GM12878 (cell line): ENCODE data around the gene TP53I11. TPM values are rescaled to one million over a fixed set of nuclear protein-coding genes. Genes with fewer than 3 reads are reported as not detected.

ENCODE experiments used
- ATAC-seq: fragments of 200-7000 bp; cut with Tn5 transposase; 3 replicates; pipeline ENCODE4 v1.9.1; 2020; ENCODE audit warnings: mild to moderate bottlenecking, moderate library complexity
- BruUV-seq: library from RNA; stranded (reverse); fragments of 400-500 nt; replicated peaks from 2 replicates; lab custom pipeline; 2021; lab: Mats Ljungman, UMichigan
- CTCF ChIA-PET: fragments of 300-600 bp; sonication (Branson Sonifier 250); formaldehyde crosslinking; extraction: SDS; loops from one replicate; lab custom pipeline; 2021; ENCODE audit warnings: inconsistent platforms; lab: Yijun Ruan, JAX
- POLR2A ChIA-PET: fragments of 350-600 bp; formaldehyde crosslinking; extraction: SDS; loops from one replicate; lab custom pipeline; 2021; ENCODE audit warnings: inconsistent platforms; lab: Charles Lee
- RAD21 ChIA-PET: fragments of 300-600 bp; sonication (Branson Sonifier 250); formaldehyde crosslinking; loops from one replicate; lab custom pipeline; 2023; ENCODE audit warnings: antibody characterized with exemption; ENCODE audit not compliant: unreplicated experiment; lab: Charles Lee
- SMC1A ChIA-PET: fragments of 300-600 bp; sonication (Branson Sonifier 250); formaldehyde crosslinking; loops from one replicate; lab custom pipeline; 2023; ENCODE audit not compliant: unreplicated experiment, uncharacterized antibody; lab: Charles Lee
- DNase-seq: peaks from one replicate; pipeline ENCODE4 v3.0.0-alpha.2; 2011; ENCODE audit warnings: low read depth, low spot score
- FAIRE-seq: peaks from 3 replicates; lab custom pipeline; 2011; peaks lifted over from hg19 to GRCh38; lab: Jason Lieb, UNC
- H2AFZ ChIP-seq: 2 replicates; pipeline ENCODE4 v1.6.0; 2011; ENCODE audit warnings: low read depth, low read length, control low read depth; ENCODE audit not compliant: control insufficient read depth
- H3K27ac ChIP-seq: 2 replicates; pipeline ENCODE4 v1.5.1; 2011; ENCODE audit warnings: control low read depth; ENCODE audit not compliant: control insufficient read depth, insufficient read depth
- H3K27me3 ChIP-seq, 2 experiments: replicated peaks in 1 of 2; 2 replicates each; pipeline versions ENCODE4 v1.6.0 to v1.6.1; 2011; ENCODE audit warnings: low read length in 1 of 2; ENCODE audit not compliant: control insufficient read depth in 2 of 2, insufficient read depth in 2 of 2
- H3K36me3 ChIP-seq, 2 experiments: 2 replicates each; pipeline ENCODE4 v1.5.1; 2011; ENCODE audit warnings: low read length in 1 of 2; ENCODE audit not compliant: control insufficient read depth in 2 of 2, insufficient read depth in 2 of 2
- H3K4me1 ChIP-seq: 2 replicates; pipeline ENCODE4 v1.6.1; 2011; ENCODE audit warnings: mild to moderate bottlenecking, low read length, moderate library complexity, mixed read lengths; ENCODE audit not compliant: control insufficient read depth, insufficient read depth
- H3K4me2 ChIP-seq: 2 replicates; pipeline ENCODE4 v1.6.0; 2011; ENCODE audit warnings: control low read depth; ENCODE audit not compliant: control insufficient read depth, insufficient read depth
- H3K4me3 ChIP-seq: fragments of 200-600 bp; sonication (generic); 2 replicates; pipeline ENCODE4 v1.5.1; 2016
- H3K79me2 ChIP-seq: 2 replicates; pipeline ENCODE4 v1.6.0; 2011; ENCODE audit warnings: low read length; ENCODE audit not compliant: control insufficient read depth, insufficient read depth
- H3K9ac ChIP-seq: 2 replicates; pipeline ENCODE4 v1.8.0; 2011; ENCODE audit warnings: low read length, control low read depth, mixed read lengths; ENCODE audit not compliant: control insufficient read depth, insufficient read depth
- H3K9me3 ChIP-seq: replicated peaks from 3 replicates; pipeline ENCODE4 v1.5.1; 2011; ENCODE audit warnings: mild to moderate bottlenecking, low read length; ENCODE audit not compliant: control insufficient read depth, insufficient read depth
- H4K20me1 ChIP-seq: 2 replicates; pipeline ENCODE4 v1.6.0; 2011; ENCODE audit not compliant: control insufficient read depth, insufficient read depth
- CBFB ChIP-seq: IDR thresholded peaks from 2 replicates; pipeline ENCODE4 v1.6.1; 2016; ENCODE audit warnings: antibody characterized with exemption, low read depth
- CBX5 ChIP-seq: sonication (generic); IDR thresholded peaks from 2 replicates; pipeline ENCODE4 v1.6.1; 2016; ENCODE audit warnings: low read depth, moderate library complexity, mild to moderate bottlenecking, inconsistent platforms
- CREB1 ChIP-seq: IDR thresholded peaks from 2 replicates; pipeline ENCODE4 v1.6.1; 2012; ENCODE audit warnings: low read depth, mild to moderate bottlenecking, inconsistent platforms
- ETV6 ChIP-seq, 2 experiments: fragments of 450-650 bp in 1 of 2; IDR thresholded peaks in 1 of 2; conservative IDR thresholded peaks in 1 of 2; 2 replicates each; pipeline ENCODE4 v1.6.1; 2014; ENCODE audit warnings: antibody characterized with exemption in 1 of 2, borderline replicate concordance in 1 of 2, low read depth in 1 of 2, mild to moderate bottlenecking in 1 of 2, moderate library complexity in 1 of 2
- GATAD2B ChIP-seq: fragments of 450-650 bp; conservative IDR thresholded peaks from 2 replicates; pipeline ENCODE4 v1.6.1; 2017; ENCODE audit warnings: low read depth, mild to moderate bottlenecking, moderate library complexity
- HCFC1 ChIP-seq: fragments of 150-350 bp; IDR thresholded peaks from 2 replicates; pipeline ENCODE4 v1.6.1; 2014; ENCODE audit warnings: low read length
- MYC ChIP-seq: IDR thresholded peaks from 2 replicates; pipeline ENCODE4 v1.6.1; 2011; ENCODE audit warnings: mild to moderate bottlenecking, low read length, moderate library complexity, inconsistent platforms; ENCODE audit not compliant: insufficient read depth, insufficient replicate concordance, insufficient read length, severe bottlenecking
- NFXL1 ChIP-seq: fragments of 450-650 bp; IDR thresholded peaks from 2 replicates; pipeline ENCODE4 v1.6.1; 2017; ENCODE audit warnings: antibody characterized with exemption, mild to moderate bottlenecking, borderline replicate concordance
- NR2F1 ChIP-seq: fragments of 450-650 bp; conservative IDR thresholded peaks from 2 replicates; pipeline ENCODE4 v1.6.1; 2017; ENCODE audit warnings: mild to moderate bottlenecking
- PML ChIP-seq: IDR thresholded peaks from 2 replicates; pipeline ENCODE4 v1.6.1; 2012; ENCODE audit warnings: low read length, inconsistent platforms
- POU2F2 ChIP-seq: IDR thresholded peaks from 3 replicates; pipeline ENCODE4 v1.6.1; 2011; ENCODE audit warnings: low read depth, mild to moderate bottlenecking, low read length, borderline replicate concordance
- RBBP5 ChIP-seq: fragments of 200-600 bp; sonication (generic); conservative IDR thresholded peaks from 2 replicates; pipeline ENCODE4 v1.6.1; 2016
- RUNX3 ChIP-seq: IDR thresholded peaks from 2 replicates; pipeline ENCODE4 v1.6.1; 2012; ENCODE audit warnings: low read length, inconsistent platforms
- SIX5 ChIP-seq: IDR thresholded peaks from 2 replicates; pipeline ENCODE4 v1.6.1; 2011; ENCODE audit warnings: mild to moderate bottlenecking, low read depth, low read length, moderate library complexity; ENCODE audit not compliant: severe bottlenecking
- TARDBP ChIP-seq: IDR thresholded peaks from 2 replicates; pipeline ENCODE4 v1.6.1; 2016; ENCODE audit warnings: borderline replicate concordance
- WGBS: methylation state at CpG from one replicate; pipeline ENCODE4 v1.1.6; 2016; ENCODE audit warnings: low lambda C conversion rate; ENCODE audit not compliant: insufficient replicate concordance, insufficient coverage; ENCODE audit errors: missing lambda C conversion rate; 5-methylcytosine and 5-hydroxymethylcytosine counted together
- in situ Hi-C: fragments of 300-500 bp; cut with MboI; formaldehyde crosslinking; loops from 9 replicates; pipeline ENCODE4 v1.14.3; 2018; ENCODE audit warnings: mixed read lengths
- intact Hi-C: fragments of 100-400 bp; cut with micrococcal nuclease; formaldehyde crosslinking; loops from one replicate; pipeline ENCODE4 v1.14.2; 2022; ENCODE audit not compliant: unreplicated experiment
- polyA plus RNA-seq, 11 experiments: library from polyadenylated mRNA; depleted of rRNA in 4 of 11; unstranded in 6 of 11; stranded (reverse) in 5 of 11; fragments of >200 nt; fragmentation: Nextera tagmentation in 4 of 11; fragmentation: Illumina TruSeq in 1 of 11; extraction: Ambion mirVana in 4 of 11; extraction: Trizol in 1 of 11; gene quantifications; 1 replicate in 1 of 11; 2 replicates in 10 of 11; pipeline versions ENCODE4 v1.2.1 to v1.2.3, GENCODE V29; 2011 to 2016; ENCODE audit warnings: inconsistent platforms in 2 of 11, missing spikeins in 2 of 11, low read depth in 1 of 11
- total RNA-seq, 4 experiments: library from RNA; depleted of rRNA in 3 of 4; stranded (reverse); fragments of >200 nt in 3 of 4; fragmentation: Illumina TruSeq in 1 of 4; extraction: Trizol in 1 of 4; gene quantifications; 2 replicates each; pipeline versions ENCODE4 v1.2.1 to v1.2.3, GENCODE V29; 2013 to 2021
- TF ChIP-seq, protein P1 (sequence below): fragments of 450-650 bp; formaldehyde crosslinking; IDR thresholded peaks from 2 replicates; pipeline ENCODE4 v1.4.0; 2020; ENCODE audit warnings: mild to moderate bottlenecking, moderate library complexity
- TF ChIP-seq, protein P2 (sequence below): IDR thresholded peaks from 2 replicates; pipeline ENCODE4 v1.6.1; 2012; ENCODE audit warnings: improper control_type of control experiment, low read depth, low read length; ENCODE audit not compliant: insufficient replicate concordance

The TP53I11 gene
- total and polyA plus RNA-seq, 10 of the 15 experiments (the other 5 are each of a cell fraction or from before 2014, with no cell fraction given): 0.03 to 0.28 (median 0.17) TPM; not detected in 3

DNA sequence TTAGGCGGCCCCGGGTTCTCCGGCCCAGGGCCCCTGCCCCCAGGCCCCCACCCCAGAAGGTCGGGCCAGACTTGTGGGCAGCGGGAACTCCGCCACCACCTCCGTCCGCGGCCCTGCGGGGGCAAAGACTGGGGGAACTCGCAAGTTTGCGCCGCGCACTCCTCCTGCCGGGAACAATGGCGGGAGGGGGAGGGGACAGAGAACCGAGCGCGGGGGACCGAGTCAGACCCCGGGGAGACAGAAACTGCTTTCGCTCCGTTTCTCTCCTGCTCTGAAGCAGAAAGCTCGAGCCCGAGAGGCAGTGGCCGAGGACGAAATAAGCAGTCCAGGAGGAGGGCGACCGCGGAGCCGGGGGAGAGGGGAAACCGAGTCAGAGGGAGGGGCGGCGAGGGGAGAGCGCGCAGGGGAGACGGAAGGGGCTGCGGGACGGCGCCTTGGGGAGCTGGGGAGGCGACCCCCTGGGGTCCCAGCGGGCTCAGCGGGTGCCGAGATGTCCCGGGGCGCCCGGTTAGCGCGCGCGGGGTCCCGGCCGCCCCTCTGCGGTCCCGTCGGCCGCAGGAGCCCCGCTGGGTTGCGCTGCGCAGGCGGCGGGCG is 555 bp downstream of the TP53I11 start:
- Histone ChIP-seq H3K27ac (no peak overlapping the region), H3K9ac (no peak overlapping the region), H3K4me3 (peak overlapping the region; percentile 27; the same call in 1 of the 2 replicates), H2AFZ (peak overlapping the region; percentile 18), H3K4me1 (no peaks in the 10 kb centered on the region), H4K20me1 (no peaks in the 10 kb centered on the region; the same call in 1 of the 2 replicates), H3K27me3 (peaks cover 0 to 6% of the 10 kb centered on the region in 2 experiments; a peak in 3 of 4 replicates), H3K79me2 (no peaks in the 10 kb centered on the region), H3K36me3 (no peaks in the 10 kb centered on the region), H3K9me3 (peaks cover 2% of the 10 kb centered on the region; the same call in 1 of the 3 replicates), H3K4me2 (peak overlapping the region; percentile 44)
- ChIA-PET SMC1A (no interaction called here), POLR2A (no interaction called here), CTCF (no interaction called here), RAD21 (no interaction called here)
- intact Hi-C loops (no loop called here), in situ Hi-C loops (no loop called here)
- no peak for DNase-seq
- WGBS: 3% methylated on average over 39 of the region's 63 CpGs
- no peak for FAIRE-seq
- no TSS peak for BruUV-seq
- ATAC-seq: no peak
- TF ChIP-seq CREB1: no peak
- TF ChIP-seq PML: no peak
- TF ChIP-seq NFXL1: no peak
- no peak for TF ChIP-seq CBX5
- TF ChIP-seq, protein P1, sequence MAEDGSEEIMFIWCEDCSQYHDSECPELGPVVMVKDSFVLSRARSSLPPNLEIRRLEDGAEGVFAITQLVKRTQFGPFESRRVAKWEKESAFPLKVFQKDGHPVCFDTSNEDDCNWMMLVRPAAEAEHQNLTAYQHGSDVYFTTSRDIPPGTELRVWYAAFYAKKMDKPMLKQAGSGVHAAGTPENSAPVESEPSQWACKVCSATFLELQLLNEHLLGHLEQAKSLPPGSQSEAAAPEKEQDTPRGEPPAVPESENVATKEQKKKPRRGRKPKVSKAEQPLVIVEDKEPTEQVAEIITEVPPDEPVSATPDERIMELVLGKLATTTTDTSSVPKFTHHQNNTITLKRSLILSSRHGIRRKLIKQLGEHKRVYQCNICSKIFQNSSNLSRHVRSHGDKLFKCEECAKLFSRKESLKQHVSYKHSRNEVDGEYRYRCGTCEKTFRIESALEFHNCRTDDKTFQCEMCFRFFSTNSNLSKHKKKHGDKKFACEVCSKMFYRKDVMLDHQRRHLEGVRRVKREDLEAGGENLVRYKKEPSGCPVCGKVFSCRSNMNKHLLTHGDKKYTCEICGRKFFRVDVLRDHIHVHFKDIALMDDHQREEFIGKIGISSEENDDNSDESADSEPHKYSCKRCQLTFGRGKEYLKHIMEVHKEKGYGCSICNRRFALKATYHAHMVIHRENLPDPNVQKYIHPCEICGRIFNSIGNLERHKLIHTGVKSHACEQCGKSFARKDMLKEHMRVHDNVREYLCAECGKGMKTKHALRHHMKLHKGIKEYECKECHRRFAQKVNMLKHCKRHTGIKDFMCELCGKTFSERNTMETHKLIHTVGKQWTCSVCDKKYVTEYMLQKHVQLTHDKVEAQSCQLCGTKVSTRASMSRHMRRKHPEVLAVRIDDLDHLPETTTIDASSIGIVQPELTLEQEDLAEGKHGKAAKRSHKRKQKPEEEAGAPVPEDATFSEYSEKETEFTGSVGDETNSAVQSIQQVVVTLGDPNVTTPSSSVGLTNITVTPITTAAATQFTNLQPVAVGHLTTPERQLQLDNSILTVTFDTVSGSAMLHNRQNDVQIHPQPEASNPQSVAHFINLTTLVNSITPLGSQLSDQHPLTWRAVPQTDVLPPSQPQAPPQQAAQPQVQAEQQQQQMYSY (CRISPR knock-in tag): no peak
- TF ChIP-seq RUNX3: no peak
- no peak for TF ChIP-seq ETV6 (conservative IDR thresholded peaks at IDR 0.05 in 1 of 2, IDR thresholded peaks at IDR 0.05 in 1 of 2; ENCODE audit: borderline replicate concordance in 1 of 2, low read depth in 1 of 2)
- no peak for TF ChIP-seq NR2F1
- TF ChIP-seq SIX5: no peak
- TF ChIP-seq CBFB: no peak
- TF ChIP-seq HCFC1: no peak
- no peak for TF ChIP-seq POU2F2
- TF ChIP-seq TARDBP: no peak
- TF ChIP-seq GATAD2B: no peak
- TF ChIP-seq, protein P2, sequence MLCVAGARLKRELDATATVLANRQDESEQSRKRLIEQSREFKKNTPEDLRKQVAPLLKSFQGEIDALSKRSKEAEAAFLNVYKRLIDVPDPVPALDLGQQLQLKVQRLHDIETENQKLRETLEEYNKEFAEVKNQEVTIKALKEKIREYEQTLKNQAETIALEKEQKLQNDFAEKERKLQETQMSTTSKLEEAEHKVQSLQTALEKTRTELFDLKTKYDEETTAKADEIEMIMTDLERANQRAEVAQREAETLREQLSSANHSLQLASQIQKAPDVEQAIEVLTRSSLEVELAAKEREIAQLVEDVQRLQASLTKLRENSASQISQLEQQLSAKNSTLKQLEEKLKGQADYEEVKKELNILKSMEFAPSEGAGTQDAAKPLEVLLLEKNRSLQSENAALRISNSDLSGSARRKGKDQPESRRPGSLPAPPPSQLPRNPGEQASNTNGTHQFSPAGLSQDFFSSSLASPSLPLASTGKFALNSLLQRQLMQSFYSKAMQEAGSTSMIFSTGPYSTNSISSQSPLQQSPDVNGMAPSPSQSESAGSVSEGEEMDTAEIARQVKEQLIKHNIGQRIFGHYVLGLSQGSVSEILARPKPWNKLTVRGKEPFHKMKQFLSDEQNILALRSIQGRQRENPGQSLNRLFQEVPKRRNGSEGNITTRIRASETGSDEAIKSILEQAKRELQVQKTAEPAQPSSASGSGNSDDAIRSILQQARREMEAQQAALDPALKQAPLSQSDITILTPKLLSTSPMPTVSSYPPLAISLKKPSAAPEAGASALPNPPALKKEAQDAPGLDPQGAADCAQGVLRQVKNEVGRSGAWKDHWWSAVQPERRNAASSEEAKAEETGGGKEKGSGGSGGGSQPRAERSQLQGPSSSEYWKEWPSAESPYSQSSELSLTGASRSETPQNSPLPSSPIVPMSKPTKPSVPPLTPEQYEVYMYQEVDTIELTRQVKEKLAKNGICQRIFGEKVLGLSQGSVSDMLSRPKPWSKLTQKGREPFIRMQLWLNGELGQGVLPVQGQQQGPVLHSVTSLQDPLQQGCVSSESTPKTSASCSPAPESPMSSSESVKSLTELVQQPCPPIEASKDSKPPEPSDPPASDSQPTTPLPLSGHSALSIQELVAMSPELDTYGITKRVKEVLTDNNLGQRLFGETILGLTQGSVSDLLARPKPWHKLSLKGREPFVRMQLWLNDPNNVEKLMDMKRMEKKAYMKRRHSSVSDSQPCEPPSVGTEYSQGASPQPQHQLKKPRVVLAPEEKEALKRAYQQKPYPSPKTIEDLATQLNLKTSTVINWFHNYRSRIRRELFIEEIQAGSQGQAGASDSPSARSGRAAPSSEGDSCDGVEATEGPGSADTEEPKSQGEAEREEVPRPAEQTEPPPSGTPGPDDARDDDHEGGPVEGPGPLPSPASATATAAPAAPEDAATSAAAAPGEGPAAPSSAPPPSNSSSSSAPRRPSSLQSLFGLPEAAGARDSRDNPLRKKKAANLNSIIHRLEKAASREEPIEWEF: no peak
- no peak for TF ChIP-seq MYC
- no peak for TF ChIP-seq RBBP5
